Suppressor macrophage treated with lipopolysaccharide for 4 hours (primary cell): Measurements from ENCODE around the gene PTTG1IP2.

Experiments
- DNase-seq: peaks from one replicate; pipeline ENCODE4 v3.0.0-alpha.2; 2020

The PTTG1IP2 gene

GRCh38 chr7:90469554-90469953, at the start of gene PTTG1IP2:
PTTG1IP2 (plus strand) TSS chr7:90469639; CDS start chr7:90469787, 148 bp downstream.
- no peak for DNase-seq

- DNase-seq: no peak
Observed at GRCh38 chr7:90421651-90422050, 47.8 kb upstream of the PTTG1IP2 start.

GRCh38 chr7:90424720-90425119, 44.7 kb upstream of the PTTG1IP2 start:
- no peak for DNase-seq

- DNase-seq: no peak
Observed at GRCh38 chr7:90425376-90425775, 44.1 kb upstream of the PTTG1IP2 start.

GRCh38 chr7:90430614-90431460, 38.6 kb upstream of the PTTG1IP2 start:
- no peak for DNase-seq

GRCh38 chr7:90432752-90433151, 36.7 kb upstream of the PTTG1IP2 start:
- no peak for DNase-seq

- DNase-seq: no peak
Observed at GRCh38 chr7:90433221-90433620, 36.2 kb upstream of the PTTG1IP2 start.

GRCh38 chr7:90445633-90446032, 23.8 kb upstream of the PTTG1IP2 start:
- no peak for DNase-seq

- DNase-seq: no peak
Observed at GRCh38 chr7:90446137-90446899, 23.1 kb upstream of the PTTG1IP2 start.

- no peak for DNase-seq
Observed at GRCh38 chr7:90453259-90453891, 16.1 kb upstream of the PTTG1IP2 start.

- no peak for DNase-seq
Observed at GRCh38 chr7:90453931-90454330, 15.5 kb upstream of the PTTG1IP2 start.

- peak; percentile 64 for DNase-seq
Observed at GRCh38 chr7:90455163-90456030, 14.0 kb upstream of the PTTG1IP2 start.

GRCh38 chr7:90458104-90458503, 11.3 kb upstream of the PTTG1IP2 start:
- DNase-seq: no peak

- DNase-seq: no peak
Observed at GRCh38 chr7:90459888-90460287, 9.6 kb upstream of the PTTG1IP2 start.

GRCh38 chr7:90461219-90461618, 8.2 kb upstream of the PTTG1IP2 start:
- peak; percentile 75 for DNase-seq

- DNase-seq: peak; percentile 52
Observed at GRCh38 chr7:90463151-90463628, 6.2 kb upstream of the PTTG1IP2 start.

- peak; percentile 35 for DNase-seq
Observed at GRCh38 chr7:90465816-90466215, 3.6 kb upstream of the PTTG1IP2 start.

GRCh38 chr7:90472805-90473540, 3.5 kb downstream of the PTTG1IP2 start:
- DNase-seq: no peak

- DNase-seq: no peak
Observed at GRCh38 chr7:90473814-90474213, 4.4 kb downstream of the PTTG1IP2 start.

- DNase-seq: no peak
Observed at GRCh38 chr7:90474284-90475210, 5.1 kb downstream of the PTTG1IP2 start.
